GM19467 (cell line): ENCODE results near the gene PARP4.
"Not testable (repeated sequence)": the region's sequence is repeated elsewhere in the genome, so short reads cannot be mapped to it uniquely, and the experiment has no call there.

Experiments used
- ATAC-seq: cut with Tn5 transposase; IDR thresholded peaks from one replicate; pipeline ENCODE4 v1.9.1; 2021; ENCODE audit warnings: mild to moderate bottlenecking, moderate library complexity; ENCODE audit not compliant: unreplicated experiment

Gene PARP4

DNA sequence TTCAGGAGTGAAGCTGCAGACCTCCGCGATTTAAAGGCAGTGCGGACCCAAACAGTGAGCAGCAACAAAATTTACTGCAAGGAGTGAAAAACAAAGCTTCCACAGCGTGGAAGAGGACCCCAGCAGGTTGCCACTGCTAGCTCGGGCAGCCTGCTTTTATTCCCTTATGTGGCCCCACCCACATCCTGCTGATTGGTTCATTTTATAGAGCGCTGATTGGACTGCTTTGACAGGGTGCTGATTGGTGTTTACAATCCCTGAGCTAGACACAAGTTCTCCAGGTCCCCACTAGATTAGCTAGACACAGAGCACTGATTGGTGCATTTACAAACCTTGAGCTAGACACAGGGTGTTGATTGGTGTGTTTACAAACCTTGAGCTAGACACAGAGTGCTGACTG, 6.3 kb downstream of the PARP4 start:
- not testable (repeated sequence) for ATAC-seq

- no peak for ATAC-seq
These were observed 6.8 kb downstream of the PARP4 start for GRCh38 chr13:24505756-24506155.

DNA sequence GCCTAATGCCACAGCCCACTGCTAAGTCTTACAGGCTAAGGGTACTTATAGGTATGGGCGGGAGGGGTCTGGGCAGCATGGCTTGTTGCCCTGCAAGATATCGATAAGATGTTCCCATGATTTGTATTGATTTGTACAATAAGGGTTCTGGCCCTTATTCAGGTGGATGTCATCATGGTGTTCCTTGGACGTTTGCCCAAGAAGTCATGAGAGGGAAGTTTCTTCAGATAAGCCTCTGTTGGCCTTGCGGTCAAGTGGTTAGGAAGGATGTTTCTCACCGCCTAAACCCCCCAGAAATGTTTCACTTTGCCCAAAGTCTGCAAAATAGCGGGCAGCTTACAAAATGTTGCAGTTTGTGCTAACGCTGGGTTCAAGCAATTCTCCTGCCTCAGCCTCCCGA, 7.3 kb downstream of the PARP4 start:
- no peak for ATAC-seq

DNA sequence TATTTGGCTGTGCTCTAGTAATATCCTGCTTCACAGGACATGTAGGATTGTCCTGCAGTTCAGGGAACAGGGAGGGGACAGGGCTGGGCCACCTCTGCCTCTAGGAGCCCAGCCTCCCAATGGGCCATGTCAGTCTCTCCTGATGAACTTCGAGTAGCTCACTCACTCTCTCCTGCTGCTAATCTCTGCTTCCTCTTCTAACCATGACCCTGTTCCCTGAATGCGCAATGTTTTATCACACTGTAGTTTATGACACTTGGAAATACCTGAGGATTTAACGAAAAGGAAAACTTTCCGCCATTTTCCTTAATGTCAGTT, 9.2 kb downstream of the PARP4 start:
- ATAC-seq = no peak

GRCh38 chr13:24502533-24503378, 9.8 kb downstream of the PARP4 start:
- no peak for ATAC-seq

DNA sequence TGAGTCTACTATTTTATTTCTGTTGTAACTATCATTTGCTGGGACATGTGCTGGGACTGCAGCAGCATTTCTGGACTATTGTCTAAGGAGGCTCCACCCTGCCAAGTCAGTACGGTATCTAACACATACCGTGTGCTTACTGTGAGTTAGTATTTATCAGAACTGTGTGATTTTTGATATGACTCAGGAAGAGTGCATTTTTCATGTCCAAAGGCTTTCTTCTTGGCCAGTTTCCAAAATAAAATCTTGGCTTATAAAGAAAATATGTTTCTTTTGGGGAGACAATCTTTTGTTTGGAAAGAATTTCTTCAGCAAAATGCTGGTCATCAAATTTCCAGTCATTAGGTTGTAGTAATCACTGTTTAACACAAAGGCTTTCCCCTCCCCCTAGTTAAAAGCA, 11.6 kb downstream of the PARP4 start:
- no peak for ATAC-seq

DNA sequence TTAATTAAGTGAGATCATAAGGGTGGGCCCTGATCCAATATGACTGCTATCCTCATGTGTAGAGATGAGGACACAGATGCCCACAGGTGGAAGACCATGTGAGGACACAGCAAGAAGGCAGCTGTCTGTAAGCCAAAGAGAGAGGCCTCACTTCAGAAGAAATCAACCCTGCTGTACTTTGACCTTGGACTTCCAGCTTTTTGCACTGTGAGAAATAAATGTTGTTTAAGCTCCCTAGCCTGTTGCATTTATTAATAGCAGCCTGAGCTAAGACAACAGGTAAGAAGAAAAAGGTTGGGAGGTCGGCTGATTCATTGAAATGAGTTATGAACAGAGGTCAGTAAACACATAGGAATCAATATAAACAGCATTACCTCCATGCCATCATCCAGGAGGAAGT, 14.8 kb downstream of the PARP4 start:
- ATAC-seq = no peak

DNA sequence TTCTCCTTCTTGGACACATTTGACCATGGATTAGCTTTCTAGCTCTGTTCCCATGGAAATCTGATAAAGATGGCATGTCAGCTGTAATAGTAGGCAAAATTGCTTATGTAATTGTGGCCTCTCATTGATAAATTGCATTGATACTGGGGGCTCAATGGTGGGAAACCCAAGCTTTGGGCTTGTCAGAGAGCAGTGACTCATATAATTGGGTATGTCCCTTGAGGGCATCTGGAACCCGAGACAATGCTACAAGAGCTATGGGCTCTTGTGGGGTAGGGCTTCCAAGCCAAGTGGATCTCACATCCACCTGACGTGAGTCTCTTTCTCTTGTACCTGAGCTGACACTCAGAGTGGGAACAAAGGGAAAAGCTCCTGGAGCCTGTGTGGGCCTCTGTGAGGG, 16.3 kb downstream of the PARP4 start:
- ATAC-seq = not testable (repeated sequence)

GRCh38 chr13:24495151-24495729, 17.3 kb downstream of the PARP4 start:
- ATAC-seq = no peak

DNA sequence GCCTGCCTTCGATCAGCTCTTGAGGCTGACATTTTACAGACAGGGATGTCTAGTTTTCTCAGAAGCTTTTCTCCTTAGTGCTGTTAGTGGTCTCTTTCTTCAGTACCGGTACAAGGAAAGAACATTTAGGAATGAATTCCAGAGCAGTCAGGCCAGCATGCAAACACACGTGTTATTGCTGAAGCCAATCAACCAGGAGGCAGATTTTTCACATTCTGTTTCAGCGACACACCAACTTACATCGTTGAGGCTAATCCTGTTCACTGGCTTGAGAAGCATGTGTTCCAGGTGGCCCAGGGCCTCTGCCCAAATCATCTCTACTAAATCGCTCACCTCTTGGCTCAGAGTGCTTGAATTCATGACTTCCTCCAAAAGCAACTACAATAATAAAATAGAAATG, 19.2 kb downstream of the PARP4 start:
- ATAC-seq = no peak

- no peak for ATAC-seq
These were observed 20.7 kb downstream of the PARP4 start for GRCh38 chr13:24491845-24492244.

DNA sequence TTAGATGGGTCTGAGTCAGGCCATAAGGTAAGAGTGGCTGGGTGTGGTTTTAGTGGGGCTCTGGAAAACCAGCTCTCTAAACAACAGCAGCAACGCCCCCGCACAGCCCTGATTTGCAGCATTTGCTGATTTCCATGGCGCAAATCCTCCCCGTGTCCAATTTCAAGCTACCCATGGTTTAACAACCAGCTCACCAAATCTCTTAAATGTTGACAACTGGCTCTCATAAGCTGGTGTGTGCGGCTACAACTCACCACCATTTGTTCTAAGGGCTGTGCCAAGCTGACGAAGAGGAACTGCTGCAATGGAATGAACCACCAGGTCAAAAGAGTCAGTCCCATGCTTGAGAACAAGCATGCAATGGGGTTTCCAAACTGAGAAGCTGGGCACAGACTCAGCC, 22.9 kb downstream of the PARP4 start:
- ATAC-seq = no peak

DNA sequence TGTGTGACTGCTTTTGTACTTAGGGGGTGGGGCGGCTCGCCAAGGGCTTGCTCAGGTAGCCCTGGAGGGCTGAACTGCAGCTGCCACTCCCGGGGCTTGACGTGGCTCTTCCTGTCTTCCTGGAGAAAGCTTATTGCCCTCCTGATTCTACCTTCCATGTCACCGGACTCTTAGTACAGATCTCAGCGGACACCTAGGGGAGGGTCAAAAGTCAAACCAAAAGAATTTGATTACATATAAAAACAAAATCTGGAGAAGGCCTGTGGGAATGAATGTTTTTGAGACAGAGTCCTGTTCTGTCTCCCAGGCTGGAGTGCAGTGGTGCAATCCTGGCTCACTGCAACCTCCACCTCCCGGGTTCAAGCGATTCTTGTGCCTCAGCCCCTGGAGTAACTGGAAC, 24.5 kb downstream of the PARP4 start:
- not testable (repeated sequence) for ATAC-seq

DNA sequence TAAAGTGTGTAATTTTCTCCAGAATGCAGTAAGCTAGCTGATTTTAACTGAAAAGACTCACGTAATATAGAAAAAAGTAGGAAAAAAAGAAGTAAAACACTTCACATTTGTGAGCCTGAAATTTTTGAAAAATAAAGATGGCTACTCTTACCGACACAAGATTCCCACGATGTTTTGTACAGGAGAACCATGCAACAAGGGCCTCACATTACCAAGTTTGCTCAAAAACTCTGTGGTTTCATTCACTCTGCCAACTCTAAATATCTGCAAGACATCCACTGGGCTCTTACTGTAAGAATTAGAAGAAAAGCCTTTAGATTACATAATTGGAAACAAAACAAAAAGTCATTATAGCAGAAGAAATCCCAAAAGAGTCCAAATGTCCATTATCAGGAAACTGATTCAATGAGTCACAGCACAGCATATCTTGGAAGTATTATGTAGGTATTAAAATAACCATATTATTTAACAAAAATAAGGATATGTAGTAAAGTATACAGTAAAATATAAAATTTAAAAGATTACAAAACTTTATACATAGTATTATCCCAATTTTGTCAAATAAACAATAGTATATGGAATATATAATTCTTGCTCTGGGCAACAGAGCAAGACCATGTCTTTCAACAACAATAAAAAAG, 26.4 kb downstream of the PARP4 start:
- not testable (repeated sequence) for ATAC-seq

DNA sequence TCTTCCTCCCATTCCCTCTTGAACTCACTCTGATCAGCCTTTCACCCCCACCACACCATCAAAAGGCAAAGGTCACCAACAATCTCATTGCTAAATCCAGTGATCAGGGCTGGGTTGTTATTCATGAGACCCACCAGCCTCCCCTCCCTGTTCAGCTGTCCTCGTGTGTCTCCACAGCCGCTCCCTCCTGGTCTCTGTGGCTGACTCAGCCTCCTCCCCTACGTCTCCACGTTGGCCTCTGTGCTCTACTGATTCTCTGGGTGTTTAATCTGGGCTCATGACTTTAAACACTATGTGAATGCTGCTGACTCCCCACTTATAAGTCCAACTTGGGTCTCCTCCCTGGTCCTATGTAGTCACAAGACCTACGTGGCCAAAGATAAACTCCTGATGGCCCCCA, 38.9 kb downstream of the PARP4 start:
- ATAC-seq = no peak

DNA sequence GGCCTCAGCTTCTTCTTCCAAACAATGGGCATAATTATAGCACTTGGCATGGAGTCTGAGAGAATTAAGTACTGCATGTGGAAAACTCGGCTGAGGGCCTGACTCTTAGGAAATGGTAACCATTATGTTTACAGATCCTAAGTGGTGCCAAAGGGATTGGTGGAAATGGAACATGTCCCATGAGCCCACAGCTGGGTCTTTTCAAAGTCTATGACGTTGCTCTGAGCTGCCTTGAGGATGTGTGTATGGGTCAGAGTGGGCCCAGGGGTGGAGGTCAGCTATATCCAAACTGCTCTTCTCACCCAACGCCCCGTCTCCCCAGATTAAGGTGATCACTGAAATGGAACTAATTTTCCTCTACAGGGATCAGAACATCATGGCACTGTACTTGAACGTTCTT, 40.4 kb downstream of the PARP4 start:
- ATAC-seq = not testable (repeated sequence)

DNA sequence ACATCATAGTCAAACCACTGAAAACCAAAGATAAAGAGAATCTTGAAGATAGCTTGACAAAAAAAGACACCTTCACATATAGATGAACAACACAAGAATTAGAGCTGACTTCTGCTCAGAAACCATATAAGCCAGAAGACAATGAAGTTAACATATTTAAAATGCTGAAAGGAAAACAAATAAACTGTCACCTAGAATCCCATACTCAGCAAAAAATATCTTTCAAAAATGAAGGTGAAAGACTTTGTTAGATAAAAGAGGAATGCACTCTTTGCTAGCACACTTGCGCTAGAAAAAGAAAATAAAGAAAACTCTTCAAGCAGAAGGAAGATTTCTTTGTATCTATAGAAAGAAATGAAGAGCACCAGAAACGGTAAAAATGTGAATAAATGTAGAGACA, 49.5 kb downstream of the PARP4 start:
- no peak for ATAC-seq

DNA sequence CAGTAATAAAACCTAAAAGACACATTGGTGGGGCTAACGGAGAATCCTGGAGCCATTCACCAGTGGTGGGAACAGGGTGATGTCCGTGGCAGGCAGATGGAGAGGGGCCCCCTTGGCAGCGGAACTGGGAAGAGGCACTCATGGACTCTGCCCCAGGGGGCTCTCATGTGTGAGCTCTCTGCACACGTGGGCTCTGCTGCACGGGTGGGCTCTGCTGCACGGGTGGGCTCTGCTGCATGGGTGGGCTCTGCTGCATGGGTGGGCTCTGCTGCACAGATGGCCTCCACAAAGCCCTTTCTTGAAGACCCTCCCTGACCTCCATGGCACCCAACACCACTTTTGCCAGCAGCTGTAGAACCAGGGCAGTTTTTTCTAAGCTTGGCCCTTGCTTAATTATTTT, 52.3 kb downstream of the PARP4 start:
- no peak for ATAC-seq

DNA sequence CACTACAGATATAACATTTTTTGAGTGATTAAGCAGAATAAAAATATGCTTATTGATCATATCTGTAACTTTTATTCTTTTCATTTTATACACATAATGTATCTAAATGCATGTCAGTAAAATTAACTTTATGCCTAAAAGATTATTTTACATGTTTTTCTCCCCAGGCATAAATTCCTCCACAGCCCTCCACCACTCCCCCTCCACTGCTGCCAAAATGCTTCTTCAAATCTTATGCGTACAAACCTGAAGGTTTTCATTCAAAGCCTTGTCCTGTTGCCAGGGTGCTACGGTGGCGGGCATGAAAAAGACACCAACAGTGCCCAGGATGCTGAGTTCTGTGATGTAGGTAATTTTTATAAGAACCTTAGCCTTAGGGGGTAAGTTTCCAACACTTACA, 52.9 kb downstream of the PARP4 start:
- no peak for ATAC-seq

DNA sequence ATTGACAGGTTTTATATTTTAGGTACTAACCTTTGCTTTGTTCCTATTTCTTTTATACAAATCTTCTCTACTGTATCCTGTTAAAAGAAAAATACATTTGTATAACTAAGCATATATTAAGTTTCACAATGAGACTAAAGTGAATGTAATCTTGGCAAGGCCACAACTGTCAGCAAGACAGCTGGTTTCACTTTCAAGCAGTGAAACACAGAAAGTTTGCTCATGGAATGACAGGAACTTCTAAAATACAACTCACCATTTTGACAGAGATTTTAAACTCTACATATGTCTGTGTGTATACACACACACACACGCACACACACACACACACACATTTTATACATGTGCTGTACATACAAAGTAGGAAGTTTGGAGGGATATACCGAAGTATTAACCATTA, 53.3 kb downstream of the PARP4 start:
- ATAC-seq = no peak

DNA sequence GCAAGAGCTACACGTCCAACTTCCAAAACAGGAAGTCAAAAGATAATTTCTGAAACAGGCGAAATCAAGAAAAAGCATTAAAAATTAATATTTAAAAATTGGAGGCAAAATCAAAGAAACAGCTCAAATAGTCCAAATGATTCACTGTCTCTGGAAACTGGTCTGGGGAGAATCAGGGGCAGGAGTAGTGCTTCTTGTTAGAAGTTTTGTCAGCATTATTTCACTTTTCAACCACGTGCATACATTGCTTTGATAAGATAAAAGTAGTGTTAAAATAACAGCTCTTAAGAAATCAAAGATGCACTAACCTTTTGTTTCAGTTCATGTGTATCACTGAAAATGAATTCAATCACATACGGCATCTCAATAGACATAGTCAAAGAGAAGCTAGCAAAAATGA, 53.8 kb downstream of the PARP4 start:
- no peak for ATAC-seq

GRCh38 chr13:24456396-24456795, 56.2 kb downstream of the PARP4 start:
- ATAC-seq = no peak
